Fibroblast of lung (primary cell): Measurements from ENCODE around the gene MRPS5.

Experiments
- EZH2 ChIP-seq: IDR thresholded peaks from 2 replicates; pipeline ENCODE4 v1.5.1; 2012; ENCODE audit warnings: low read length, control low read depth, mild to moderate bottlenecking; ENCODE audit errors: missing control alignments
- TF ChIP-seq, protein P1 (sequence below), 2 donors: IDR thresholded peaks in 1 of 2; conservative IDR thresholded peaks in 1 of 2; 1 replicate in 1 of 2; 2 replicates in 1 of 2; pipeline ENCODE4 v1.5.1; 2011 to 2012; ENCODE audit warnings: low read length in 2 of 2, control low read depth in 1 of 2, inconsistent platforms in 1 of 2, low read depth in 1 of 2, mild to moderate bottlenecking in 1 of 2

GRCh38 chr2:95049683-95049955 lies 72.0 kb downstream of the MRPS5 start:
- TF ChIP-seq, protein P1, sequence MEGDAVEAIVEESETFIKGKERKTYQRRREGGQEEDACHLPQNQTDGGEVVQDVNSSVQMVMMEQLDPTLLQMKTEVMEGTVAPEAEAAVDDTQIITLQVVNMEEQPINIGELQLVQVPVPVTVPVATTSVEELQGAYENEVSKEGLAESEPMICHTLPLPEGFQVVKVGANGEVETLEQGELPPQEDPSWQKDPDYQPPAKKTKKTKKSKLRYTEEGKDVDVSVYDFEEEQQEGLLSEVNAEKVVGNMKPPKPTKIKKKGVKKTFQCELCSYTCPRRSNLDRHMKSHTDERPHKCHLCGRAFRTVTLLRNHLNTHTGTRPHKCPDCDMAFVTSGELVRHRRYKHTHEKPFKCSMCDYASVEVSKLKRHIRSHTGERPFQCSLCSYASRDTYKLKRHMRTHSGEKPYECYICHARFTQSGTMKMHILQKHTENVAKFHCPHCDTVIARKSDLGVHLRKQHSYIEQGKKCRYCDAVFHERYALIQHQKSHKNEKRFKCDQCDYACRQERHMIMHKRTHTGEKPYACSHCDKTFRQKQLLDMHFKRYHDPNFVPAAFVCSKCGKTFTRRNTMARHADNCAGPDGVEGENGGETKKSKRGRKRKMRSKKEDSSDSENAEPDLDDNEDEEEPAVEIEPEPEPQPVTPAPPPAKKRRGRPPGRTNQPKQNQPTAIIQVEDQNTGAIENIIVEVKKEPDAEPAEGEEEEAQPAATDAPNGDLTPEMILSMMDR (conservative IDR thresholded peaks at IDR 0.05 in 1 of 2, IDR thresholded peaks at IDR 0.05 in 1 of 2; ENCODE audit: low read depth in 1 of 2, low read length in 2 of 2), result no peak
- no peak for TF ChIP-seq EZH2
